Tibial nerve (tissue), 4 donors: ENCODE measurements around the gene RALB. TPM values are rescaled to one million over a fixed set of nuclear protein-coding genes. Genes with fewer than 3 reads are reported as not detected.

Experiments
- DNase-seq, 2 donors: peaks; one replicate each; pipeline ENCODE4 v3.0.0-alpha.2; 2019; ENCODE audit warnings: low spot score in 2 of 2
- H3K27ac ChIP-seq, 4 donors: fragments of 200-600 bp; sonication (generic) in 3 of 4; one replicate each; pipeline ENCODE4 v1.5.1; 2017 to 2019; ENCODE audit warnings: mild to moderate bottlenecking in 1 of 4
- H3K27me3 ChIP-seq, 2 donors: fragments of 200-600 bp; sonication (generic) in 1 of 2; one replicate each; pipeline versions ENCODE4 v1.5.1 to v1.6.0; 2017 to 2019
- H3K36me3 ChIP-seq, 3 donors: fragments of 200-600 bp; sonication (generic); one replicate each; pipeline ENCODE4 v1.5.1; 2018 to 2019
- H3K4me1 ChIP-seq, 4 donors: fragments of 200-600 bp; sonication (generic) in 3 of 4; one replicate each; pipeline ENCODE4 v1.5.1; 2017 to 2019
- H3K4me3 ChIP-seq, 4 donors: fragments of 200-600 bp; sonication (generic) in 3 of 4; one replicate each; pipeline ENCODE4 v1.5.1; 2017 to 2019; ENCODE audit warnings: mild to moderate bottlenecking in 1 of 4, moderate library complexity in 1 of 4
- H3K9me3 ChIP-seq, 4 donors: fragments of 200-600 bp; sonication (generic) in 3 of 4; one replicate each; pipeline ENCODE4 v1.5.1; 2017 to 2019
- CTCF ChIP-seq, 5 experiments: fragments of 200-600 bp in 3 of 5; fragments of 450-650 bp in 2 of 5; sonication (generic) in 3 of 5; IDR thresholded peaks; one replicate each; pipeline ENCODE4 v1.5.1; 2016 to 2019; ENCODE audit warnings: antibody characterized with exemption in 5 of 5, mild to moderate bottlenecking in 3 of 5, moderate library complexity in 2 of 5
- EP300 ChIP-seq, 2 donors: sonication (generic); formaldehyde crosslinking; IDR thresholded peaks; one replicate each; pipeline ENCODE4 v1.6.1; 2017; ENCODE audit warnings: antibody characterized with exemption in 2 of 2, mild to moderate bottlenecking in 1 of 2
- POLR2A ChIP-seq, 2 donors: fragments of 450-650 bp; IDR thresholded peaks; one replicate each; pipeline ENCODE4 v1.6.1; 2017; ENCODE audit warnings: antibody characterized with exemption in 2 of 2, mild to moderate bottlenecking in 2 of 2, moderate library complexity in 2 of 2
- WGBS, 2 donors: methylation state at CpG; one replicate each; pipeline ENCODE4 v1.1.5; 2018; 5-methylcytosine and 5-hydroxymethylcytosine counted together
- total RNA-seq, 4 donors: library from RNA; depleted of rRNA; stranded (reverse); fragments of >200 nt; gene quantifications; one replicate each; pipeline ENCODE4 v1.1.0, GENCODE V29; 2016

RALB gene
- total RNA-seq, 4 donors from 2014 or later: 35.1 to 40.4 (median 39.8) TPM

- peaks cover 0 to 7% (median 0%) of the 10 kb centered on the region in 4 donors for H3K4me1 ChIP-seq
- WGBS, 2 donors: 75 to 84% methylated on average over 9 of the region's 9 CpGs
- no peaks in the 10 kb centered on the region for H3K36me3 ChIP-seq
- no peak for DNase-seq
- TF ChIP-seq CTCF (IDR thresholded peaks at IDR 0.05) (no peak), EP300 (IDR thresholded peaks at IDR 0.05) (no peak), POLR2A (IDR thresholded peaks at IDR 0.05) (no peak)
- no peak overlapping the region for H3K27ac ChIP-seq
- H3K9me3 ChIP-seq: no peaks in the 10 kb centered on the region
- H3K4me3 ChIP-seq: no peak overlapping the region
- H3K27me3 ChIP-seq: no peaks in the 10 kb centered on the region
Observed at GRCh38 chr2:120326066-120326465, 73.4 kb downstream of the RALB start.

- H3K27ac ChIP-seq: no peak overlapping the region
- H3K4me3 ChIP-seq: no peak overlapping the region
- peaks cover 0 to 15% (median 2%) of the 10 kb centered on the region in 4 donors for H3K4me1 ChIP-seq
- TF ChIP-seq POLR2A (IDR thresholded peaks at IDR 0.05) (no peak), CTCF (IDR thresholded peaks at IDR 0.05) (no peak), EP300 (IDR thresholded peaks at IDR 0.05) (no peak)
- H3K27me3 ChIP-seq: peaks cover 0 to 17% of the 10 kb centered on the region in 2 donors
- WGBS, 2 donors: 62 to 66% methylated on average over 24 of the region's 24 CpGs
- no peaks in the 10 kb centered on the region for H3K36me3 ChIP-seq
- no peak for DNase-seq
- H3K9me3 ChIP-seq: no peaks in the 10 kb centered on the region
Observed at GRCh38 chr2:120330946-120331822, 78.5 kb downstream of the RALB start.

- no peak overlapping the region for H3K27ac ChIP-seq
- WGBS, 2 donors: 22 to 36% methylated on average over 4 of the region's 4 CpGs
- H3K27me3 ChIP-seq: peaks cover 0 to 17% of the 10 kb centered on the region in 2 donors
- no peaks in the 10 kb centered on the region for H3K36me3 ChIP-seq
- H3K4me3 ChIP-seq: no peak overlapping the region
- H3K4me1 ChIP-seq: peaks cover 0 to 15% (median 2%) of the 10 kb centered on the region in 4 donors
- TF ChIP-seq EP300 (IDR thresholded peaks at IDR 0.05): no peak
- TF ChIP-seq CTCF (IDR thresholded peaks at IDR 0.05): no peak
- TF ChIP-seq POLR2A (IDR thresholded peaks at IDR 0.05): no peak
- H3K9me3 ChIP-seq: no peaks in the 10 kb centered on the region
- DNase-seq: no peak
Observed at GRCh38 chr2:120331903-120332302, 79.3 kb downstream of the RALB start.

- H3K36me3 ChIP-seq: no peaks in the 10 kb centered on the region
- H3K9me3 ChIP-seq: no peaks in the 10 kb centered on the region
- TF ChIP-seq CTCF (IDR thresholded peaks at IDR 0.05) (no peak), EP300 (IDR thresholded peaks at IDR 0.05) (no peak)
- no peak overlapping the region for H3K27ac ChIP-seq
- no peak for DNase-seq
- peaks cover 0 to 17% of the 10 kb centered on the region in 2 donors for H3K27me3 ChIP-seq
- WGBS, 2 donors: 86 to 93% methylated on average over 6 of the region's 6 CpGs
- H3K4me3 ChIP-seq: no peak overlapping the region
- peaks cover 0 to 15% (median 2%) of the 10 kb centered on the region in 4 donors for H3K4me1 ChIP-seq
Observed at GRCh38 chr2:120332384-120332783, 79.7 kb downstream of the RALB start.

- Histone ChIP-seq H3K27ac (no peak overlapping the region), H3K9me3 (no peaks in the 10 kb centered on the region), H3K36me3 (no peaks in the 10 kb centered on the region), H3K27me3 (peaks cover 0 to 20% of the 10 kb centered on the region in 2 donors), H3K4me1 (peaks cover 0 to 15% (median 2%) of the 10 kb centered on the region in 4 donors), H3K4me3 (no peak overlapping the region)
- WGBS, 2 donors: 97 to 100% methylated on average over 1 of the region's 1 CpG
- no peak for TF ChIP-seq CTCF (IDR thresholded peaks at IDR 0.05)
- DNase-seq: no peak
Observed at GRCh38 chr2:120334068-120334467, 81.4 kb downstream of the RALB start.
